GM13976 (cell line): ENCODE results near the gene KISS1R.
"Not testable (repeated sequence)": the region's sequence is repeated elsewhere in the genome, so short reads cannot be mapped to it uniquely, and the experiment has no call there.

Source experiments
- DNase-seq: peaks from one replicate; pipeline ENCODE4 v3.0.0; 2012; ENCODE audit warnings: low spot score
- in situ Hi-C: fragments of 300-500 bp; cut with MboI; formaldehyde crosslinking; loops from one replicate; pipeline ENCODE4 v1.12.0; 2022; ENCODE audit warnings: low sequenced_read_pairs, mixed read lengths, inconsistent platforms; ENCODE audit not compliant: unreplicated experiment
- TF ChIP-seq, protein P1 (sequence below): IDR thresholded peaks from 2 replicates; pipeline ENCODE4 v1.5.1; 2012; ENCODE audit warnings: borderline replicate concordance, mild to moderate bottlenecking; ENCODE audit not compliant: insufficient read depth; ENCODE audit errors: extremely low read depth, missing control alignments, control extremely low read depth

Gene KISS1R

GRCh38 chr19:955803-956765 lies 39.0 kb downstream of the KISS1R start:
- in situ Hi-C loops: no loop called here
- TF ChIP-seq, protein P1, sequence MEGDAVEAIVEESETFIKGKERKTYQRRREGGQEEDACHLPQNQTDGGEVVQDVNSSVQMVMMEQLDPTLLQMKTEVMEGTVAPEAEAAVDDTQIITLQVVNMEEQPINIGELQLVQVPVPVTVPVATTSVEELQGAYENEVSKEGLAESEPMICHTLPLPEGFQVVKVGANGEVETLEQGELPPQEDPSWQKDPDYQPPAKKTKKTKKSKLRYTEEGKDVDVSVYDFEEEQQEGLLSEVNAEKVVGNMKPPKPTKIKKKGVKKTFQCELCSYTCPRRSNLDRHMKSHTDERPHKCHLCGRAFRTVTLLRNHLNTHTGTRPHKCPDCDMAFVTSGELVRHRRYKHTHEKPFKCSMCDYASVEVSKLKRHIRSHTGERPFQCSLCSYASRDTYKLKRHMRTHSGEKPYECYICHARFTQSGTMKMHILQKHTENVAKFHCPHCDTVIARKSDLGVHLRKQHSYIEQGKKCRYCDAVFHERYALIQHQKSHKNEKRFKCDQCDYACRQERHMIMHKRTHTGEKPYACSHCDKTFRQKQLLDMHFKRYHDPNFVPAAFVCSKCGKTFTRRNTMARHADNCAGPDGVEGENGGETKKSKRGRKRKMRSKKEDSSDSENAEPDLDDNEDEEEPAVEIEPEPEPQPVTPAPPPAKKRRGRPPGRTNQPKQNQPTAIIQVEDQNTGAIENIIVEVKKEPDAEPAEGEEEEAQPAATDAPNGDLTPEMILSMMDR: no peak

GRCh38 chr19:956766-957440 lies 39.8 kb downstream of the KISS1R start:
- DNase-seq: no peak
- in situ Hi-C loops: no loop called here
- TF ChIP-seq, protein P1: no peak

More at GRCh38 chr19:955803-956765, 39.0 kb downstream of the KISS1R start:
- DNase-seq: no peak

DNA sequence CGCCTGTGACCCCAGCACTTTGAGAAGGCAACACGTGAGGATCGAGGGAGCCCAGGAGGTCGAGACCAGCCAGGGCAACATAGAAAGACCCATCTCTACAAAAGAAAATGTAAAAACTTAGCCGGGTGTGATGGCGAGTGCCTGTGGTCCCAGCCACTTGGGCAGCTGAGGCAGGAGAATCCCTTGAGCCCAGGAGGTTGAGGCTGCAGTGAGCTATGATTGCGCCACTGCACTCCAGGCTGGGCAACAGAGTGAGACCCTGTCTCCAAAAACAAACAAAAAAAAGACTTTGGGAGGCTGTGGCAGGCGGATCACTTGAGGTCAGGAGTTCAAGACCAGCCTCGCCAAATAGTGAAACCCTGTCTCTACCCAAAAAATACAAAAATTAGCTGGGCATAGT lies 40.4 kb downstream of the KISS1R start:
- in situ Hi-C loops, DNase-seq: not testable (repeated sequence)

DNA sequence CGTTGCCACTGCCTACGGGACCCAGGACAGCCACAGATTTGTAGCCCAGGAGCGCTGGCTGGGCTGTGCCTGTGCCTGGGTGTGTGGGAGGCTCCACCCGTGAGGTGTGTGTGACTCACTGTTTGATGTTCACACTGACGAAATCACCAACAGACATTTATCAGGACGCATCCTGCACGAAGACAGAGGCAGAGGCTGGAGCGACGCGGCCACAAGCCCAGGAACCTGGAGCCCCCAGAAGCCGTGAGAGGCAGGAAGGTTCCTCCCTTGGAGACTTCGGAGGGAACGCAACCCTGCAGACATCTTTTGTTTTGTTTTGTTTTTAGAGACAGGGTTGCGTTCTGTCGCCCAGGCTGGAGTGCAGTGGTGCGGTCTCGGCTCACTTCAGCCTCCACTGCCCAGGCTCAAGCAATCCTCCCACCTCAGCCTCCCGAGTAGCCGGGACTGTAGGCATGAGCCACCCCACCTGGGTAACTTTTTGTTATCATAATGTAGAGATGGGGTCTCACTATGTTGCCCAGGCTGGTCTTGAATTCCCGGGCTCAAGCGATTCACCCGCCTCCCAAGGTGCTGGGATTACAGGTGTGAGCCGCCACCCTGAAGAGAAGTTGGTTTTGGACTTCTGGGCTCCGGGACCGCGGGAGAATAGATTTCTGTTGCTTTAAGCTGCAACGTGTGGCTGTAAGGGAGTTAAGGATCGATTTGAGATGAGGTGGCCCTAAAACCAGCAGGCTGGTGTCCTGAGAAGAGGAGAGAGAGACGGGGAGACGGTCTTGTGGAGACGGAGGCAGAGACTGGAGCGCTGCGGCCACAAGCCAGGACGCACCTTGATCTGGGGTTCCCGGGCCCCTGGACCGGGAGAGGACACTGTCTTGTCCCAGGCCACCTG lies 42.1 kb downstream of the KISS1R start:
- DNase-seq: no peak
- TF ChIP-seq, protein P1: no peak
- in situ Hi-C loops: no loop called here

DNA sequence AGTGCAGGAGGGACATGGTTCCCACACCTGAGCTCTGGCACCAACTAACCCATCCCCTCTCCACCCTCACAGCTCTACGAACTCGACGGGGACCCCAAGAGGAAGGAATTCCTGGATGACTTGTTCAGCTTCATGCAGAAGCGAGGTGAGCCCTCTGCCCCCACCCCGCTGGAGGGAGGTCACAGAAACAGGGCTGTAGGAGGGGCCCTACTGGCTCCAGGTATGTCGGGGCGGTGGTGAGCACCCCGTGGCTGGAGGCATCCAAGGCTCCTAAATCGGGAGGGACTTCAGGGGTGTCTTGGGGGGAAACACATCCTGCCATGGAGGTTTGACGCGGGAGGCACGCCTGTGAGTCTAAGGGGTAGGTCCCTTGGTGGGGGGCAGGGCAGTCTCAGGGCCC lies 42.9 kb downstream of the KISS1R start:
- in situ Hi-C loops: no loop called here
- no peak for DNase-seq
- TF ChIP-seq, protein P1: no peak

DNA sequence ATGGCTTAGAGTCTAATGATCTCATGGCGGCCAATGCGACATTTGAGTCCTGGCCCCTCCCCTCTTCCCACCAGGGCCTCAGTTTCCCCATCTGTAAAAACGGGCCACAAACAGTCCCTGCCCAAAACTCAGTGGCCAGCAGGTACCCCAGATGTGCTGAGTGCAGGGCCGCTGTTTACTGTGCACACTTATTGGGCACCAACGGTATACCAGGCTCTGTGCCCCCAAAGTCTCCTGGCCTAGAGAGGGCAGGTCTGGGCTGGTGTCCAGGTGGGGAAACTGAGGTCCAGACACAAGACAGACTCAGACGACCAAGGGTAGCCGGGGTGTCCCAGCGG lies 43.4 kb downstream of the KISS1R start:
- TF ChIP-seq, protein P1: no peak
- in situ Hi-C loops: no loop called here
- DNase-seq: no peak
